RPMI8226 (cell line): ENCODE measurements around the gene NEK1.

ENCODE experiments used
- DNase-seq: peaks from one replicate; pipeline ENCODE4 v3.0.0-alpha.2; 2015

The NEK1 gene

GRCh38 chr4:169414913-169415312 is 197.5 kb downstream of the NEK1 start:
- DNase-seq, result no peak

DNA sequence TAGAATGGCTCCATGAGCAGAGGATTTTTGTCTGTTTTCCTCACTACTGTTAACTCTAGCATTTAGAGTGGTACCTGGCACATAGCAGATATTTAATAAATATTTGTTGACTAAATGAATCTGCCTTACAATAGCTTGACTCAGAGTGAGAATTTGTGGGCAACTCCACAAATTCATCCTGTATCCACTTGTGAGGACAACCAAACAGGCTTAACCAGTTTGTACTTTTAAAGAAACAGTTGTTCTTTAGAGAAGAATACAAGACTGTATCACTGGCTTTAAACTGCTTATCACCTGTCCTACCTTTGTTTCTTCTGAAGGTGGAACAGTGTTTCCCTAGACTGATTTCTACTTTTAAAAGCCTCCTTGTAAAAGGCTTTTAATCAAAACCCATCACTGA is 200.3 kb downstream of the NEK1 start:
- no peak for DNase-seq

DNA sequence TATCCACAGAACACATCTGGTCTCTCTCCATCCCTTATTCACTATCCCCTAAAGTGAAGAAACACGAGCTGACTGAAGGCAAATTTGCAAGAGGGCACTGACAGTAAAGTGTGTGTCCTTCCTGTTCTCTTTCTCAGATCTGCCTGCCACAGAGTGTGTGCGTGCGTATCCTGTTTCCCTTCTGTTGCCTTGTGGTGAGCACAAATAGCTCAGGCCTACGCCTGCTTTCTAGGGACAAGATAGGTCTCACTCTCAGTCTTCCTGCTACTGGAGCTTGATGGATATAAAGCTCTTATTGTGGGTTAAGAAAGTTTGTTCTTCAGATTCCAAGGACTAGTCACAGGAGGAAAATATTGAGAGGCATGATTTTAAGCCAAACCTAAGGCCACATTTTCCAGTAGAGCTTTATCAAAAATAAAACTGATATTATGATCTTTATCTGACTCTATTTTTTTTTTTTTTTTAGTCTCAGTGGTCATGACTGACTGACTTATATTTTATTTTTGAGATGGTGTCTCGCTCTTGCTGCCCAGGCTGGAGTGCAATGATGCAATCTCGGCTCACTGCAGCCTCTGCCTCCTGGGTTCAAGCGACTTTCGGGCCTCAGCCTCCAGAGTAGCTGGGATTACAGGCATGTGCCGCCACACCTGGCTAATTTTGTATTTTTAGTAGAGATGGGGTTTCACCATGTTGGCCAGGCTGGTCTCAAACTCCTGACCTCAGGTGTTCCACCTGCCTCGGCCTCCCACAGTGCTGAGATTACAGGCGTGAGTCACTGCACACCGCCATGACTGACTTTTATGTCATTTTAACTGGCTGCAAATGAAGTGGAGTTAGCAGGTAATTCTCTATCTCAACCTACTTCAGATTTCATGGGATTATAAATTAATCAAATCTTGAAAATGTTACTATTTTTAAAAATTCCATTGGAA is 201.3 kb downstream of the NEK1 start:
- no peak for DNase-seq

DNA sequence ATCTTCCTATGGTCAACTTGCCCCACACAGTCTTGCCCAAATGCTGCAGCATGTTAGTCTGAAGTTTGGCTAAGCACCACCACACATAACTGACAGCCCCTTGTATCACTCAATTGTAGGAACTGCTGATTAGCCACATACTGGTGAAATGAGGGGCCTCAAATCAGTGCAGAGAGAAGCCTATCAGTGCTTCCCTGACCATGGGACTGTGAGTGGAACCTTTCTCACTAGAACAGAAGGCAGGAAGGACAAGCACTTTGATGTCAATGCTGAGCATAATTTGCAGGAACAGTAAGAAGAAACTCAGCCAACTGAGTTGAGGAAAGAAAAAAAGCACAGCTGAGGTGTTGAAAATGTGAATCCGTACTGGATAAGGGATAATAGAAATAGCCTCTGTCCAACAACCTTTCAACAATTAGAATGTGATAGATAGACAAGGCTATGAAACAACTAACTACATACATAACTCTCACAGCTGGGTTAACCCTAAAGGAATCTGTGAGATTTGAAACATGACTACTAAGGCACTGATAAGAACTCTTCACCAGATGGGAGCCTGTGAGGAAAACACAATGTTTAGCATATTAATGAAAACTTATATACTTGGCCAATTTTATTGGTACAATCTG is 205.1 kb downstream of the NEK1 start:
- DNase-seq, result no peak

- DNase-seq, result no peak
These were observed 207.4 kb downstream of the NEK1 start for GRCh38 chr4:169404960-169405359.

- no peak for DNase-seq
These were observed 211.6 kb downstream of the NEK1 start for GRCh38 chr4:169400832-169401231.

GRCh38 chr4:169399976-169400767 is 212.2 kb downstream of the NEK1 start:
- no peak for DNase-seq

GRCh38 chr4:169398316-169398715 is 214.1 kb downstream of the NEK1 start:
- DNase-seq, result no peak

DNA sequence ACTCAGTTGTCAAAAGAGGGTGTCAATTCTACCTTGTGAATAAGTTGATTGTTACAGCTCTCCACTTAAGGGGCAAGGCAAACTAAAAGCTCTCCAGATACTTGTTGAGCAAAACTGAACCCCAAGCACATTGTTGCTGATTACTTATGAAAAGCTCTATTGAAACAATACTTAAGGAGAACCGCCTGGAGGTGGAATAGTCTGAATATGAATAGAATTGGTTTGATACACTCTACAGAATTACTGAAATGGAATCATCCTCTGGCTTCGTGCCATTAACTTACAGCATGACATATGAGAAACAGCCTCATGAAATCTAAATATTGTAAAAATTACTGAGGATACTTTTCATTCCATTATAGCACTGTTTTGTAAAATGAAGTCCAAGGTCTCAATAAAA is 214.6 kb downstream of the NEK1 start:
- DNase-seq, result no peak

DNA sequence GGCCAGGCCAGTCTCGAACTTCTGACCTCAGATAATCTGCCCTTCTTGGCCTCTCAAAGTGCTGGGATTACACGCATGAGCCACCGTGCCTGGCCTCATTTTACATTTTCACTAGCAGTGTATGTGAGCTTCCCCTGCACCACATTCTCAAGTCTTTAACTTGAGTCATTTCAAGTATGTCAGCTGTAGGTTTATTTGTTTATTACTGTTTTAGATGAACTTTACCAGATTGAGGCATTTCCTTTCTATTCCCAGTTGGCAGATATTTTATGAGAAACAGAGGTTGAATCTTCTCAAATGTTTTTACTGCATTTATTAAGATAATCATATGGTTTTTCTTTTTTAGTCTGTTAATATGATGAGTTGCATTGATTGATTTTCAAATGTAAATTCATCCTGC is 227.0 kb downstream of the NEK1 start:
- no peak for DNase-seq

DNA sequence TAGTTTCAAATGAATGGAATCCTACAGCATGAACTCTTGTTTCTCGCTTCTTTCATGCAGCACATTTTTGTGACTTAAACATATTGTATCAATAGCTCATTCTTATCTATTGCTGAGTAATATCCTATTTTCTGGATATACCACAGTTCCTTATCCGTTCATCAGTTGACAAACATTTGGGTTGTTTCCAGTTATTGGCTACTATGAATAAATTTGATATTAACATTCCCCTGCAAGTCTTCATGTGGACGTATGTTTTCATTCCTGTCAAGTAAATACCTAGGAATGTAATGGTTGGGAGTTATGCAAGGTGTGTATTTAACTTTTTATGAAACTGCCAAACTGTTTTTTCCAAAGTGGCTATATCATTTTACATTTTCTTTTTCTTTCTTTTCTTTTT is 227.6 kb downstream of the NEK1 start:
- DNase-seq, result no peak

- DNase-seq, result no peak
These were observed 228.7 kb downstream of the NEK1 start for GRCh38 chr4:169383724-169384123.

- no peak for DNase-seq
These were observed 232.7 kb downstream of the NEK1 start for GRCh38 chr4:169379688-169380087.

- no peak for DNase-seq
These were observed 235.0 kb downstream of the NEK1 start for GRCh38 chr4:169377367-169377766.

GRCh38 chr4:169376421-169376820 is 236.0 kb downstream of the NEK1 start:
- DNase-seq, result no peak

GRCh38 chr4:169372791-169373190 is 239.6 kb downstream of the NEK1 start:
- DNase-seq, result no peak

GRCh38 chr4:169369634-169370033 is 242.7 kb downstream of the NEK1 start:
- DNase-seq, result no peak

- DNase-seq, result no peak
These were observed 244.6 kb downstream of the NEK1 start for GRCh38 chr4:169367826-169368225.

- no peak for DNase-seq
These were observed 245.6 kb downstream of the NEK1 start for GRCh38 chr4:169366821-169367220.

DNA sequence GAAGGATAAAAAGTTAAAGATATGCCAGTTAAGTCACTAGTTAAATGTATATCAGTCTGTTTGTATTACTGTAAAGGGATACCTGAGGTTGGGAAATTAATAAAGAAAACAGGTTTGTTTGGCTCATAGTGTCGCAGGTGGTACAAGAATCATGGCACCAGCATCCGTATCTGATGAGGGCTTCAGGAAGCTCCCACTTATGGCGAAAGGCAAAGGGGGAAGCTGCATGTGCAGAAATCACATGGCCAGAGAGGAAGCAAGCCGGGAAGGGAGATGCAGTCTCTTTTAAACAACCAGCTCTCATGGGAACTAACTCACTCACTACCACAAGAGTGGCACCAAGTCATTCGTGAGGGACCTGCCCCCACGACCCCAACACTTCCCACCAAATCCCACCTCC is 249.8 kb downstream of the NEK1 start:
- no peak for DNase-seq

GRCh38 chr4:169361756-169362155 is 250.6 kb downstream of the NEK1 start:
- no peak for DNase-seq

DNA sequence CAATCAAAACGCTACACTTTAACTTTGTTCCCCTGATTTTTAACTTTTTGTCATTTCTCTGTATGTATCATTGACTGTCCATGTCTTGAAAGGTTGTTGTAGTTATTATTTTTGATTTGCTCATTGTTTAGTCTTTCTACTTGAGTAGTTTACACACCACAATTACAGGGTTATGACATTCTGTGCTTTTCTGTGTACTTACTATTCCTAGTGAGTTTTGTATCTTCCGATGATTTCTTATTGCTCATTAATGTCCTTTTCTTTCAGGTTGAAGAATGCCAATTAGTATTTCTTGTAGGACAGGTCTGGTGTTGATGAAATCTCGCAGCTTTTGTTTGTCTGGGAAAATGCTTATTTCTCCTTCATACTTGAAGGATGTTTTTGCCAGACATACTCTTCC is 252.4 kb downstream of the NEK1 start:
- DNase-seq, result no peak

DNA sequence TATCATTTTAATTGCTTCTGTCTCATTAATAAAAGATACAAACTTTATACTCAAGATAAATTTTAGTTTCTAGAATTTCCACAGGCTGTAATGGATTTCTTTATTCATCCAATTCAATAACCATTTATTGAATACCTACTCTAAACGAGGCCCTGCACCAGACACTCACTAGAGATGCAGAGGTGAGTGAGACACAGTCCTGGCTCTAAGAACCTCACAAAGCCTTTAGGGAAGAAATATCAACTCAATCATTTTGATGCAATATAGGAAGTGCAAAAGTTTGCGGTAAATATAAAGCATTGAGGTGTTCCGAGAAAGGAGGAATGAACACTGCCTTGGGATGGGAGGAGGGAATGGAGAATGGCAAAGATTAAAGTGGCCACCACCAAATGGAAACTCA is 260.0 kb downstream of the NEK1 start:
- DNase-seq, result no peak

DNA sequence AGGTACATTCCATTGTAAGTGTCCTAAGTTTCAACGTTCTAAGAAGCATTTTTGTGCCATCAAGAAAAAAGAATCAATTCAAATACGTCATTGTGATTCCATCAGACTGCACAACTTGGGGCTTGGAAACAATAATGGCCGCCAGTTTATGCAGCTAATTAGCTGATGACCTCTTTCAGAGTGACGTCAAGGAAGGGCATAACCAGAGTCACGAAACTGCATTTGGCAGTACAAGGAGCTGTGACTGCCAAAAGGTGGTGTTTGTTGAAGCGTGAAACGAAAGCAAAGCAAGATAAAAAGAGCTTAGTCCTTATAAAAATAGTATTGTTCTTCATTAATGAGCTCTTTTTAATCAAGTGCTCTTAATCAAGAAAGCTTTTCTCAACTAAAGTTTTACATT is 260.5 kb downstream of the NEK1 start:
- peak; percentile 11 for DNase-seq
